Measurements from ENCODE around the gene CRY2.
A peak's percentile ranks its signal among the peaks of the same experiment; 100 is the strongest.
"Not testable (repeated sequence)": the region's sequence is repeated elsewhere in the genome, so short reads cannot be mapped to it uniquely, and the experiment has no call there.

CRY2 gene

GRCh38 chr11:45889966-45890365, 42.7 kb downstream of the CRY2 start:
- H3K4me3 ChIP-seq (ENCODE audit: low read length), result no peak overlapping the region
- no peak for DNase-seq (ENCODE audit: low read depth, low spot score)

- H3K4me3 ChIP-seq (ENCODE audit: low read length), result no peak overlapping the region
- no peak for DNase-seq (ENCODE audit: low read depth, low spot score)
These were observed 43.7 kb downstream of the CRY2 start for GRCh38 chr11:45890886-45891550.

- DNase-seq (ENCODE audit: low read depth, low spot score), result no peak
- H3K4me3 ChIP-seq (ENCODE audit: low read length), result no peak overlapping the region
These were observed 45.6 kb downstream of the CRY2 start for GRCh38 chr11:45892856-45893255.

- H3K4me3 ChIP-seq (ENCODE audit: low read length), result no peak overlapping the region
- no peak for DNase-seq (ENCODE audit: low read depth, low spot score)
These were observed 47.4 kb downstream of the CRY2 start for GRCh38 chr11:45894555-45895247.

GRCh38 chr11:45895553-45896259, 48.4 kb downstream of the CRY2 start:
- no peak overlapping the region for H3K4me3 ChIP-seq (ENCODE audit: low read length)
- DNase-seq (ENCODE audit: low read depth, low spot score), result no peak

- no peak for DNase-seq (ENCODE audit: low read depth, low spot score)
- no peak overlapping the region for H3K4me3 ChIP-seq (ENCODE audit: low read length)
These were observed 49.2 kb downstream of the CRY2 start for GRCh38 chr11:45896422-45896984.

- H3K4me3 ChIP-seq (ENCODE audit: low read length), result no peak overlapping the region
- DNase-seq (ENCODE audit: low read depth, low spot score), result no peak
These were observed 50.3 kb downstream of the CRY2 start for GRCh38 chr11:45897556-45897955.

- no peak overlapping the region for H3K4me3 ChIP-seq (ENCODE audit: low read length)
- DNase-seq (ENCODE audit: low read depth, low spot score), result no peak
These were observed 51.8 kb downstream of the CRY2 start for GRCh38 chr11:45899086-45899447.

- H3K4me3 ChIP-seq (ENCODE audit: low read length), result peak overlapping the region; percentile 42
- peak; percentile 53 for DNase-seq (ENCODE audit: low read depth, low spot score)
These were observed 52.3 kb downstream of the CRY2 start for GRCh38 chr11:45899448-45900174.

- H3K4me3 ChIP-seq (ENCODE audit: low read length); DNase-seq (ENCODE audit: low read depth, low spot score): not testable (repeated sequence)
These were observed 53.0 kb downstream of the CRY2 start for GRCh38 chr11:45900175-45900800.

- no peak overlapping the region for H3K4me3 ChIP-seq (ENCODE audit: low read length)
- no peak for DNase-seq (ENCODE audit: low read depth, low spot score)
These were observed 53.8 kb downstream of the CRY2 start for GRCh38 chr11:45900916-45901617.

GRCh38 chr11:45901626-45902025, 54.4 kb downstream of the CRY2 start:
- no peak overlapping the region for H3K4me3 ChIP-seq (ENCODE audit: low read length)
- no peak for DNase-seq (ENCODE audit: low read depth, low spot score)

- DNase-seq (ENCODE audit: low read depth, low spot score), result no peak
- H3K4me3 ChIP-seq (ENCODE audit: low read length), result no peak overlapping the region
These were observed 55.4 kb downstream of the CRY2 start for GRCh38 chr11:45902452-45903380.

GRCh38 chr11:45904309-45904915, 57.1 kb downstream of the CRY2 start:
- no peak for DNase-seq (ENCODE audit: low read depth, low spot score)
- no peak overlapping the region for H3K4me3 ChIP-seq (ENCODE audit: low read length)

GRCh38 chr11:45905095-45905494, 57.8 kb downstream of the CRY2 start:
- no peak overlapping the region for H3K4me3 ChIP-seq (ENCODE audit: low read length)
- no peak for DNase-seq (ENCODE audit: low read depth, low spot score)

- not testable (repeated sequence) for DNase-seq (ENCODE audit: low read depth, low spot score); H3K4me3 ChIP-seq (ENCODE audit: low read length)
These were observed 58.3 kb downstream of the CRY2 start for GRCh38 chr11:45905576-45905975.

GRCh38 chr11:45906096-45906682, 58.9 kb downstream of the CRY2 start:
- DNase-seq (ENCODE audit: low read depth, low spot score), result no peak
- no peak overlapping the region for H3K4me3 ChIP-seq (ENCODE audit: low read length)

Data from Jurkat, Clone E6-1 (cell line).